GM19351 (cell line): ENCODE data around the gene KDM1B.
A peak's percentile ranks its signal among the peaks of the same experiment; 100 is the strongest.
"Not testable (repeated sequence)": the region's sequence is repeated elsewhere in the genome, so short reads cannot be mapped to it uniquely, and the experiment has no call there.

Experiments used
- ATAC-seq: cut with Tn5 transposase; IDR thresholded peaks from one replicate; pipeline ENCODE4 v1.9.1; 2021; ENCODE audit warnings: mild to moderate bottlenecking, moderate library complexity; ENCODE audit not compliant: unreplicated experiment

The KDM1B gene

DNA sequence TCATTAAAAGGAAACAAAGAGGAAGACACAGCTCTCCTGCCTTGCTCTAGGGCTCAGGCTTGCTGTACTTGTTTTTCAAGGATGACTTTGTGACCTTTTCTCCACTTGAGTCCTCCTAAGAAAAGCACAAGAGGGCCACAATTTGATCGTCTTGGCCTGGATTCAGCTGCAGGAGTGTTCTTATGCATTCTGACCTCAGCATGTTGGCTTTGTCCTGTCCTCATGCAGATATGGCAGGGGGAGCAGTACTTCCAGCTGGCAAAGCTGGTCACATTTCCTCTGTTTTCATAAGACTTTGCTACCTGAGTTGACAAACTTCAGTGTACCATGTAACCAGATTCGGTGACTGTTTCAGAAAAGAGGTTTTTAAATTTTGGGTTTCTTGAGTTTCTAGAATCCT is 30.8 kb downstream of the KDM1B start:
- ATAC-seq: no peak

- ATAC-seq: no peak
These were observed 31.5 kb downstream of the KDM1B start for GRCh38 chr6:18186540-18187250.

GRCh38 chr6:18187701-18188100 is 32.5 kb downstream of the KDM1B start:
- no peak for ATAC-seq

GRCh38 chr6:18189196-18189595 is 34.0 kb downstream of the KDM1B start:
- no peak for ATAC-seq

DNA sequence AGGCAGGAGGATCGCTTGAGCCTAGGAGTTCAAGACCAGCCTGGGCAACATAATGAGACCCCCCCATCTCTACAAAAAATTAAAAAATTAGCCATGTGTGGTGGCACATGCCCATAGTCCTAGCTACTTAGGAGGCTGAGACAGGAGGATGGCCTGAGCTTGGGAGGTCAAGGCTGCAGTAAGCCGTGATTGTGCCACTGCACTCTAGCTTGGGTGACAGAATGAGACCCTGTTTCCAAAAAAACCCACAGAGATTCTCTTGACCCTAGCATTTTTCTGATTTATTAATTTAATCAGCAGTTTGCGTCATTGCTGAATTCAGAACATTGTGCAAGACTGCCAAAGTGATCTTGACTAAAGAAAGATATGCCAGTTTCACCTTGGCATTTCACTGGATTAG is 36.8 kb downstream of the KDM1B start:
- no peak for ATAC-seq

GRCh38 chr6:18203786-18204185 is 48.6 kb downstream of the KDM1B start:
- no peak for ATAC-seq

DNA sequence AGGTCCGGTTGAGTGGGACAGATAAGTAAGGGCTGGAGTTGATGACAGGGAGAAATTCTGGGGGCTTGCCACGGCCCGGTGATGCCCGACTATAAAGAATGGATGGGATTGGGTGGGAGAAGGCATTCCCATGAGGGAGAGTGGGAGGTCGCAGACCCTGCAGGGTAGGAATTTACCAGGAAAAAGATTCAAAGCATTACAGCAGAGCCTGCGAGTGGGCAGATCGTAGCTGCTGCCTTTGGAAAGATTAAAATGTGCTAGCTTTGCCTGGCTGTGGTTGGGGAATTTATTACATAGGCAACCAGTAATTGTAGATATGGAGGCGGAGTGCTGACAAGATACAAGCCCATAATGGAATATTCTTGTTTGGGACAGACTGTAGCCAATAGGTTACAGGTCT is 49.5 kb downstream of the KDM1B start:
- ATAC-seq: no peak

DNA sequence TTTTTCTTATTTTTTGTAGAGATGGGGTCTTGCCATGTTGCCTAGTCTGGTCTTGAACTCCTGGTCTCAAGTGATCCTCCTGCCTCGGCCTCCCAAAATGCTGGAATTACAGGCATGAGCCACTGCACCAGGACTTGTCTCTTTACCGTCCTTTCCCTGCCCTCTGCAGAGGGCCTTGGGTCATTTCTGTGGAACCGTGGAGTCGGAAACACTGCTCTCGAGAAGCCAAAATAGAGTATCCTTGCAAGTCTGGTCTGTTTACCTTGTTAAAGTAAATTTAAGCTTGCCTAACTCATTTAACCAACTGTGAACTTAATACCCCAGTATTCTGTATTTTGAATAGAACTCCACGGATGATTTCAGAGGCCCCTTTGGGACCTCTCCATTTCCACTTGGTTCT is 51.4 kb downstream of the KDM1B start:
- no peak for ATAC-seq

DNA sequence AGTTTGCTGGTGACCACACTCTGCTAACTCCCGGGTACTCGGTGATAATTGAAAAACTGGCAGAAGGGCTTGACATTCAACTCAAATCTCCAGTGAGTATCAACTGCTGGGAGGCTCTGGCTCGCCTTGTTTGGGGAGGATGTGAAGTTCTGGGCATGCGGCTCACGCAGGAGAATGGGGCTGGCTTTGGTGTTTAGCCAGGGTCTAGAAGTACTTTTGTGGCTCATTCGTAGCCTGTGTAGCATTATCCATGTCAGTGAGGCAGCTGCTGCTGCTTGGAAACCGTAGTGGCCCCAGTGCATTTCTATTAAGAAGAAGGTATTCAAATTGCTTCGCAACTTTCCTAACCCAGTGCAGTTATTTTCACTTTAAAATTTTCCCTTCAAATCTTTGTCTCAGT is 52.2 kb downstream of the KDM1B start:
- ATAC-seq: no peak

DNA sequence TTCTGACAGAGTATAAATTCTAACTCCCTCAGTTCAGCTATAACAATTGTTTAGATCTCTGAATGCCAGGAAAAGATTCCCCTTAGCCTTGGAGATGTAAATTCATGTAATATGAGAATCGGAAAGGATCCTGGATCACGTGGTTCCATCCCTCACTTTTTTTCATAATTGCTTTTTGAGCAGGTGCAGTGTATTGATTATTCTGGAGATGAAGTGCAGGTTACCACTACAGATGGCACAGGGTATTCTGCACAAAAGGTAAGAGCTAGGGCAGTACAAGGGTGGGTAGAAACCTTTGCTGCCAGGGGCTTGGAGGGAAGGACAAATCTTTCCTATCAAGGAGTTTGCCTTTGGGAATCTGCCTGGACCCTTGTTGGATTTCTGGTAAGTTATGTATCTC is 52.7 kb downstream of the KDM1B start:
- no peak for ATAC-seq

- not testable (repeated sequence) for ATAC-seq
These were observed 53.6 kb downstream of the KDM1B start for GRCh38 chr6:18208778-18209177.

- no peak for ATAC-seq
These were observed 54.4 kb downstream of the KDM1B start for GRCh38 chr6:18209539-18210197.

DNA sequence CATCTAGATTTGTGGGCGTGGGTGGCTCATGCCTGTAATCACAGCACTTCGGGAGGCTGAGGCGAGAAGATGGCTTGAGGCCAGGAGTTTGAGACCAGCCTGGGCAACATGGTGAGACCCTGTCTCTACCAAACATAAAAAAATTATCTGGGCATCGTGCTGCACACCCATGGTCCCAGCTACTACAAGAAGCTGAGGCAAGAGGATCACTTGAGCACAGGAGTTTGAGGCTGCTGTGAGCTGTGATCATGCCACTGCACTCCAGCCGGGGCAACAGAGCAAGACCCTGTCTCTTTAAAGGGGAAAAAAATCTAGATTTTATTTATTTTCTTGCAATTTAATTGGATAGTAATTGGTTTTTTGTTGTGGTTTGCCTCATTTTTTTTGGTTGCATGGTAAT is 55.5 kb downstream of the KDM1B start:
- ATAC-seq: no peak

- ATAC-seq: peak; percentile 96
These were observed 56.1 kb downstream of the KDM1B start for GRCh38 chr6:18211338-18211737.

DNA sequence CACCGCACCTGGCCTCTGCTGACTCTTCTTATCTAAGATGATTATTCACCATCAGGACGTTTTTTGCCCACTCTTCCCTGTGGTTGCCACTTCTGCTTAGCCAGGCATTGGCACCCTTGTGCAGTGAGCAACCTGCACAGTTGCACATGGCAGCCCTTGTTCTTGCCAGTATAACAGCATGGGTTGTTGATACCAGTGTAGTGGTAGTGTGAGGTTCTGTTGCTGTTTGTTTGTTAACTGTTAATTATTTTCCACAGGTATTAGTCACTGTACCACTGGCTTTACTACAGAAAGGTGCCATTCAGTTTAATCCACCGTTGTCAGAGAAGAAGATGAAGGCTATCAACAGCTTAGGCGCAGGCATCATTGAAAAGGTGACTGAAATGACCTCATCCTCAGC is 57.0 kb downstream of the KDM1B start:
- ATAC-seq: no peak

DNA sequence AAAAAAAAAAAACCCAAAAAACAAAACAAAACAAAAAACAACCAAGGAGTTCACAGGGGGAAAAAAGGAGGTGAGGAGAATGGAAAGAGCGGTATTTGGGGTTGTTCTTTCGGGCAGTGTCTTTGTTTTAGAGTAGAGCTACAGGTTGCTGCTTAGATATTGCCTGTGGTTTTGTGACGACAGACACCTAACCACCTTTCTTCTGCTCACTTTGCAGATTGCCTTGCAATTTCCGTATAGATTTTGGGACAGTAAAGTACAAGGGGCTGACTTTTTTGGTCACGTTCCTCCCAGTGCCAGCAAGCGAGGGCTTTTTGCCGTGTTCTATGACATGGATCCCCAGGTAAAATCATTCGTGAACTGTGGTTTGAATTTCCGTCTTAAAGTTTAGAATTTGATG is 58.2 kb downstream of the KDM1B start:
- no peak for ATAC-seq

DNA sequence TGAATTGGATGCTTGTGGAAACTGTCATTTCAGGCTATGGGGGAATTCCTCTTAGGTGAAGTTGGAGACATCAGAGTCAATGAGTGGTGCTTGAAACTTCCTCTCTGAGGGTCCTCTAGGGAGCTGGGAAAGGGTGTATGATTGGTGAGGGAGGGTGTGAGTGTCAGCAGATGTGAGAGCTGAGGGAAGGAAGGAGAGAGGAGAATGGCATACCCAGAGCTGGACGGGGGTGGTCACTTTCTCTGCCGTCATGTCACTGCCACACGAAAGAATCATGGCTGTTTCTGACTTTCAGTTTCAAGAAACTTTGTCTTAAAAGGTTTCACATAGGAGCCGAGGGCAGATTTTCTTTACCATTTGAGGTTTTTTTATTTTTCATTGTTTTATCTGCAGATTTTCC is 58.8 kb downstream of the KDM1B start:
- peak; percentile 29 for ATAC-seq

DNA sequence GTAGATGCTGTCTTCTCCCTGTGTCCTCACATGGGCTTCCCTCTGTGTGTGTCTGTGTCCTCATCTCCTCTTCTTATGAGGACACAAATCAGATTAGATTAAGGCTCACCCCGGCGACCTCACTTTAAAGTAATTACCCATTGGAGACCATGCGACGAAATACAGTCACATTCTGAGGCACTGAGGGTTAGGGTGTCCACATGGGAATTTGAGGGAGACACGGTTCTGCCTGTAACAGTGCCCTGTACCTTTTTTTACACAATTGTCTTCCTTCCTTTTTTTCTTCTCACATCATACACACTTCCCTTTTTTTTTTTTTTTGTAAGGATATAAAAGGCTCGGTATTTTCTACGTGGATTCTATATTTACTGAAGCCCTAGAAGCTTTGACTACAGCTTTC is 60.2 kb downstream of the KDM1B start:
- no peak for ATAC-seq

- ATAC-seq: no peak
These were observed 61.2 kb downstream of the KDM1B start for GRCh38 chr6:18216411-18216810.

DNA sequence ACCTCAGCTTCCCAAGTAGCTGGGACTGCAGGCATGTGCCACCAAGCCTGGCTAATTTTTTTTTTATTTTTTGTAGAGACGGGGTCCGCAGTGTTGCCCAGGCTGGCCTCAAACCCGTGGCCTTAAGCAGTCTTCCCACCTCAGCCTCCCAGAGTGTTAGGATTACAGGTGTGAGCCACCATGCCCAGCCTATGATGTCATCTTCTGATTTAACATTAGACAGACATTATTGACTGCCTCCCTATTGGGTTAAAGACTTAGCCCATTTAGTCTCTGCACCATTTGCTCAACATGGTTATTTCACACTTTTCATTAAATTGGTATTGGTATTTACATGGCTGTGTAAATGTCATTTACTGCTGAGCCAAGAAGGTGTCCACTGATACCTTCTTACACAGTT is 63.0 kb downstream of the KDM1B start:
- ATAC-seq: no peak

GRCh38 chr6:18219591-18219990 is 64.4 kb downstream of the KDM1B start:
- no peak for ATAC-seq

GRCh38 chr6:18221288-18221615 is 66.0 kb downstream of the KDM1B start:
- ATAC-seq: no peak
